Endothelial cell of umbilical vein (primary cell): ENCODE measurements around the gene FHOD3. TPM values are rescaled to one million over a fixed set of nuclear protein-coding genes. Genes with fewer than 3 reads are reported as not detected.

ENCODE experiments used
- BruUV-seq: library from RNA; stranded (reverse); fragments of 400-500 nt; replicated peaks from 2 replicates; lab custom pipeline; 2021; lab: Mats Ljungman, UMichigan
- CTCF ChIA-PET: fragments of 300-600, 350-600 bp; sonication (Branson Sonifier 250); formaldehyde crosslinking; loops from one replicate; lab custom pipeline; 2021; ENCODE audit warnings: antibody characterized with exemption, inconsistent platforms; lab: Charles Lee
- POLR2A ChIA-PET: fragments of 300-600, 350-600 bp; sonication (Branson Sonifier 250); formaldehyde crosslinking; loops from one replicate; lab custom pipeline; 2021; ENCODE audit warnings: antibody characterized with exemption, inconsistent platforms; lab: Charles Lee
- DNase-seq: peaks from one replicate; pipeline ENCODE4 v3.0.0-alpha.2; 2011; ENCODE audit warnings: low read depth, low spot score
- FAIRE-seq: peaks from 2 replicates; lab custom pipeline; 2011; peaks lifted over from hg19 to GRCh38; lab: Jason Lieb, UNC
- H2AFZ ChIP-seq: 2 replicates; pipeline ENCODE4 v1.6.0; 2012; ENCODE audit warnings: low read depth, low read length, control low read depth, inconsistent platforms
- H3K27ac ChIP-seq: 2 replicates; pipeline ENCODE4 v1.5.1; 2011; ENCODE audit warnings: low read depth, mild to moderate bottlenecking, control low read depth, low read length, moderate library complexity; ENCODE audit not compliant: insufficient read depth
- H3K27me3 ChIP-seq, 2 experiments: 2 replicates each; pipeline versions ENCODE4 v1.6.0 to v1.6.1; 2011; ENCODE audit warnings: low read length in 2 of 2, mixed read lengths in 1 of 2; ENCODE audit not compliant: control insufficient read depth in 2 of 2, insufficient read depth in 2 of 2
- H3K36me3 ChIP-seq, 2 experiments: 2 replicates in 1 of 2; 3 replicates in 1 of 2; pipeline ENCODE4 v1.5.1; 2011; ENCODE audit warnings: low read length in 2 of 2, mild to moderate bottlenecking in 1 of 2, moderate library complexity in 1 of 2; ENCODE audit not compliant: control insufficient read depth in 2 of 2, insufficient read depth in 2 of 2; ENCODE audit errors: extremely low read depth in 1 of 2
- H3K4me1 ChIP-seq: 3 replicates; pipeline ENCODE4 v1.5.1; 2011; ENCODE audit warnings: mild to moderate bottlenecking, low read length; ENCODE audit not compliant: control insufficient read depth, insufficient read depth; ENCODE audit errors: extremely low read depth
- H3K4me2 ChIP-seq: 2 replicates; pipeline ENCODE4 v1.6.1; 2011; ENCODE audit warnings: low read length, control low read depth, mixed read lengths; ENCODE audit not compliant: insufficient read depth
- H3K4me3 ChIP-seq, 3 experiments: fragments of 200-600 bp in 1 of 3; sonication (generic), shearing (Covaris generic) in 1 of 3; replicated peaks in 1 of 3; 2 replicates each; pipeline ENCODE4 v1.5.1; 2011 to 2016; ENCODE audit warnings: control low read depth in 3 of 3, low read length in 3 of 3, mild to moderate bottlenecking in 2 of 3, inconsistent platforms in 1 of 3, low read depth in 1 of 3, moderate library complexity in 1 of 3; ENCODE audit not compliant: insufficient read depth in 1 of 3
- H3K79me2 ChIP-seq: 2 replicates; pipeline ENCODE4 v1.6.0; 2012; ENCODE audit warnings: low read length, inconsistent platforms; ENCODE audit not compliant: control insufficient read depth, insufficient read depth
- H3K9ac ChIP-seq: replicated peaks from 2 replicates; pipeline ENCODE3; 2011; ENCODE audit warnings: low read length, control low read depth; ENCODE audit not compliant: insufficient read depth; ENCODE audit errors: extremely low read depth
- H3K9me1 ChIP-seq: replicated peaks from 3 replicates; pipeline ENCODE4 v1.6.0; 2011; ENCODE audit warnings: mild to moderate bottlenecking, low read length; ENCODE audit not compliant: control insufficient read depth, insufficient read depth; ENCODE audit errors: extremely low read depth
- H3K9me3 ChIP-seq: replicated peaks from 2 replicates; pipeline ENCODE4 v1.5.1; 2012; ENCODE audit warnings: low read length, inconsistent platforms; ENCODE audit not compliant: control insufficient read depth, insufficient read depth
- H4K20me1 ChIP-seq: replicated peaks from 2 replicates; pipeline ENCODE3; 2011; ENCODE audit warnings: mild to moderate bottlenecking, low read length; ENCODE audit not compliant: control insufficient read depth, insufficient read depth; ENCODE audit errors: extremely low read depth
- EZH2 ChIP-seq: IDR thresholded peaks from 2 replicates; pipeline ENCODE4 v1.6.1; 2012; ENCODE audit warnings: borderline replicate concordance, low read depth, mild to moderate bottlenecking, moderate library complexity, low read length, inconsistent platforms; ENCODE audit not compliant: severe bottlenecking
- FOS ChIP-seq: IDR thresholded peaks from 2 replicates; pipeline ENCODE4 v1.6.1; 2011; ENCODE audit warnings: mild to moderate bottlenecking, low read length, moderate library complexity, borderline replicate concordance; ENCODE audit not compliant: insufficient read depth
- GATA2 ChIP-seq: IDR thresholded peaks from 2 replicates; pipeline ENCODE4 v1.7.0; 2011; ENCODE audit warnings: low read depth, mild to moderate bottlenecking, moderate library complexity, mixed read lengths, low read length; ENCODE audit not compliant: insufficient read length, insufficient read depth
- JUN ChIP-seq: IDR thresholded peaks from 2 replicates; pipeline ENCODE4 v1.6.1; 2011; ENCODE audit warnings: borderline replicate concordance, low read depth; ENCODE audit not compliant: insufficient read length, insufficient read depth
- MYC ChIP-seq: IDR thresholded peaks from one replicate; pipeline ENCODE4 v1.6.1; 2011; ENCODE audit warnings: mild to moderate bottlenecking, low read depth, low read length
- POLR2A ChIP-seq: IDR thresholded peaks from 2 replicates; pipeline ENCODE4 v1.6.1; 2012; ENCODE audit warnings: low read depth, mild to moderate bottlenecking, control low read depth, low read length
- POLR2AphosphoS5 ChIP-seq: IDR thresholded peaks from 2 replicates; pipeline ENCODE4 v1.6.1; 2012; ENCODE audit warnings: low read depth, mild to moderate bottlenecking, control low read depth, low read length, moderate library complexity; ENCODE audit not compliant: insufficient read depth
- dilution Hi-C: fragments of 300-500 bp; cut with MboI; formaldehyde crosslinking; loops from one replicate; pipeline ENCODE4 v1.15.0; 2019; ENCODE audit warnings: low sequenced_read_pairs; ENCODE audit not compliant: extremely low pct_ligation_motif_present
- intact Hi-C: fragments of 100-400 bp; cut with micrococcal nuclease; formaldehyde crosslinking; loops from one replicate; pipeline ENCODE4 v1.10.0; 2022
- polyA plus RNA-seq, 4 experiments: library from polyadenylated mRNA; depleted of rRNA in 3 of 4; stranded (reverse) in 3 of 4; unstranded in 1 of 4; fragments of >200 nt; gene quantifications; 2 replicates each; pipeline versions ENCODE4 v1.2.1 to v1.2.3, GENCODE V29; 2011 to 2012; ENCODE audit warnings: missing spikeins in 1 of 4
- total RNA-seq: library from RNA; stranded (reverse); gene quantifications from 2 replicates; pipeline ENCODE4 v1.2.3, GENCODE V29; 2021
- TF ChIP-seq, protein P1 (sequence below), 2 donors: IDR thresholded peaks; 1 replicate in 1 of 2; 2 replicates in 1 of 2; pipeline ENCODE4 v1.5.1; 2011; ENCODE audit warnings: low read length in 2 of 2, mild to moderate bottlenecking in 2 of 2, moderate library complexity in 2 of 2, control low read depth in 1 of 2, inconsistent platforms in 1 of 2, low read depth in 1 of 2; ENCODE audit not compliant: insufficient read depth in 1 of 2; ENCODE audit errors: extremely low read depth in 1 of 2
- TF ChIP-seq, protein P2 (sequence below): IDR thresholded peaks from 2 replicates; pipeline ENCODE4 v1.6.1; 2011; ENCODE audit not compliant: insufficient read depth, insufficient read length

Gene FHOD3
- total and polyA plus RNA-seq, 2 donors (not counting 3 experiments of a cell fraction or from before 2014, with no cell fraction given) = 0.06 to 1.5 TPM

DNA sequence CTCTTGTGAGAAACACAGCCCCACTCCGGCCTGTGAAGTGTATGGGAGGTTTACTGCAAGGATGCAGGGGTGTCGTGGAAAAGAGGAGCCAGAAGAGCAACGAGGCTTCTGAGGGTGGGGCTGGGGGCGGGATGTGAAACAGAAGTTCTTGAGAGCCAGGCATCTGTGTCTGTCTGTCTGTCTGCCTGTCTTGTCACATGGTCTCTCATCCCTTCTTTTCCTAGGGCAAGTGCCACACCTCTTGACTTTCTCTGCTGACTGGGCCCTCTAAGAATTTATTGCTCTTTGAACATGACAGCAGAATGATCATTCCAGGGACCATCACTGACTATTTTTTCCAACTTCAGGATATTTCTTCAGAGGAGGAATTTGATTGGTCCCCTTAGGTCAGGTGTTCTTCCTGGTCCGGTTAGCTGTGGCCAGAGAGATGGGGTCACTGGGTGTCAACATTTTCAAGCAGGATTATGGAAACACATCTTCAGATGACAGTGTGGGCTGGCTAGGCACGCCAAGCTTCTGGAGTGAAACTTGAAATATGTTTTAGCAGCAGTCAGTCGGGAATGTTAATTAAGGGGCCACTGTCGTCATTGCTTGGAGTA lies 131.0 kb downstream of the FHOD3 start:
- intact Hi-C loops (no loop called here), dilution Hi-C loops (no loop called here)
- Histone ChIP-seq H3K79me2 (no peaks in the 10 kb centered on the region), H3K27ac (no peak overlapping the region), H3K9ac (no peak overlapping the region), H3K4me1 (no peaks in the 10 kb centered on the region), H2AFZ (no peak overlapping the region), H3K9me3 (no peaks in the 10 kb centered on the region), H3K4me2 (no peak overlapping the region), H3K36me3 (no peaks in the 10 kb centered on the region), H3K9me1 (no peaks in the 10 kb centered on the region), H4K20me1 (no peaks in the 10 kb centered on the region), H3K27me3 (no peaks in the 10 kb centered on the region), H3K4me3 (no peak overlapping the region)
- TF ChIP-seq JUN = no peak
- no peak for TF ChIP-seq GATA2
- no peak for TF ChIP-seq FOS
- TF ChIP-seq, protein P1, sequence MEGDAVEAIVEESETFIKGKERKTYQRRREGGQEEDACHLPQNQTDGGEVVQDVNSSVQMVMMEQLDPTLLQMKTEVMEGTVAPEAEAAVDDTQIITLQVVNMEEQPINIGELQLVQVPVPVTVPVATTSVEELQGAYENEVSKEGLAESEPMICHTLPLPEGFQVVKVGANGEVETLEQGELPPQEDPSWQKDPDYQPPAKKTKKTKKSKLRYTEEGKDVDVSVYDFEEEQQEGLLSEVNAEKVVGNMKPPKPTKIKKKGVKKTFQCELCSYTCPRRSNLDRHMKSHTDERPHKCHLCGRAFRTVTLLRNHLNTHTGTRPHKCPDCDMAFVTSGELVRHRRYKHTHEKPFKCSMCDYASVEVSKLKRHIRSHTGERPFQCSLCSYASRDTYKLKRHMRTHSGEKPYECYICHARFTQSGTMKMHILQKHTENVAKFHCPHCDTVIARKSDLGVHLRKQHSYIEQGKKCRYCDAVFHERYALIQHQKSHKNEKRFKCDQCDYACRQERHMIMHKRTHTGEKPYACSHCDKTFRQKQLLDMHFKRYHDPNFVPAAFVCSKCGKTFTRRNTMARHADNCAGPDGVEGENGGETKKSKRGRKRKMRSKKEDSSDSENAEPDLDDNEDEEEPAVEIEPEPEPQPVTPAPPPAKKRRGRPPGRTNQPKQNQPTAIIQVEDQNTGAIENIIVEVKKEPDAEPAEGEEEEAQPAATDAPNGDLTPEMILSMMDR (IDR thresholded peaks at IDR 0.05; ENCODE audit: extremely low read depth in 1 of 2, insufficient read depth in 1 of 2, low read depth in 1 of 2, low read length in 2 of 2) = no peak
- TF ChIP-seq, protein P2, sequence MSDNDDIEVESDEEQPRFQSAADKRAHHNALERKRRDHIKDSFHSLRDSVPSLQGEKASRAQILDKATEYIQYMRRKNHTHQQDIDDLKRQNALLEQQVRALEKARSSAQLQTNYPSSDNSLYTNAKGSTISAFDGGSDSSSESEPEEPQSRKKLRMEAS = no peak
- TF ChIP-seq EZH2 = no peak
- TF ChIP-seq POLR2A = no peak
- TF ChIP-seq MYC = no peak
- no peak for TF ChIP-seq POLR2AphosphoS5
- CTCF ChIA-PET = no interaction called here
- no TSS peak for BruUV-seq
- POLR2A ChIA-PET = no interaction called here
- DNase-seq = no peak
- no peak for FAIRE-seq
